Uterus (tissue), 2 donors: ENCODE data around the gene PHLPP1.

ENCODE experiments used
- POLR2A ChIP-seq, 2 donors: fragments of 450-650 bp; IDR thresholded peaks; one replicate each; pipeline ENCODE4 v1.6.1; 2016; ENCODE audit warnings: antibody characterized with exemption in 2 of 2, mild to moderate bottlenecking in 1 of 2, moderate library complexity in 1 of 2
- TF ChIP-seq, protein P1 (sequence below), 4 experiments: fragments of 200-600 bp in 2 of 4; fragments of 450-650 bp in 2 of 4; sonication (generic) in 2 of 4; IDR thresholded peaks; one replicate each; pipeline ENCODE4 v1.5.1; 2016 to 2019; ENCODE audit warnings: antibody characterized with exemption in 4 of 4, mild to moderate bottlenecking in 2 of 4, moderate library complexity in 1 of 4

DNA sequence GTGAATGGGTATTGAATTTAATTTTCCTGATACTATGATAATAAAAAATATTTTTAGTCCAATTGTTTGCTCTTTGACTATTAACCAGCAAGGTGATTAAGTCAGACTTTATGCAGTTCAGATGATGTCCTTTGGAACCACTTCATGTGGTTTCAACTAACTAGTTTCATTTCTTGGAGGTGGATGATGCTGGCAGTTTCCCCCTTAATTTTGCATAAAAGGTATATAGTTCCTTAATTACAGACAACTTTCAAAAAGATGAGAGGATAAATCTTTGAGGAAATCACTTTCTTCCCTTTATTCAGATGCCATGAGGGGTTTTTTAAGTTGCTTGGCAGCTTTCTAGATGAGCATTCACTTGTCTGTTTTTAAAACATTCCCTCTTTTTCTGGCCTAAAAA, 223.1 kb downstream of the PHLPP1 start:
- TF ChIP-seq, protein P1, sequence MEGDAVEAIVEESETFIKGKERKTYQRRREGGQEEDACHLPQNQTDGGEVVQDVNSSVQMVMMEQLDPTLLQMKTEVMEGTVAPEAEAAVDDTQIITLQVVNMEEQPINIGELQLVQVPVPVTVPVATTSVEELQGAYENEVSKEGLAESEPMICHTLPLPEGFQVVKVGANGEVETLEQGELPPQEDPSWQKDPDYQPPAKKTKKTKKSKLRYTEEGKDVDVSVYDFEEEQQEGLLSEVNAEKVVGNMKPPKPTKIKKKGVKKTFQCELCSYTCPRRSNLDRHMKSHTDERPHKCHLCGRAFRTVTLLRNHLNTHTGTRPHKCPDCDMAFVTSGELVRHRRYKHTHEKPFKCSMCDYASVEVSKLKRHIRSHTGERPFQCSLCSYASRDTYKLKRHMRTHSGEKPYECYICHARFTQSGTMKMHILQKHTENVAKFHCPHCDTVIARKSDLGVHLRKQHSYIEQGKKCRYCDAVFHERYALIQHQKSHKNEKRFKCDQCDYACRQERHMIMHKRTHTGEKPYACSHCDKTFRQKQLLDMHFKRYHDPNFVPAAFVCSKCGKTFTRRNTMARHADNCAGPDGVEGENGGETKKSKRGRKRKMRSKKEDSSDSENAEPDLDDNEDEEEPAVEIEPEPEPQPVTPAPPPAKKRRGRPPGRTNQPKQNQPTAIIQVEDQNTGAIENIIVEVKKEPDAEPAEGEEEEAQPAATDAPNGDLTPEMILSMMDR (IDR thresholded peaks at IDR 0.05) = no peak
- TF ChIP-seq POLR2A (IDR thresholded peaks at IDR 0.05) = no peak
